ENCODE data around the gene UVRAG.

DNA sequence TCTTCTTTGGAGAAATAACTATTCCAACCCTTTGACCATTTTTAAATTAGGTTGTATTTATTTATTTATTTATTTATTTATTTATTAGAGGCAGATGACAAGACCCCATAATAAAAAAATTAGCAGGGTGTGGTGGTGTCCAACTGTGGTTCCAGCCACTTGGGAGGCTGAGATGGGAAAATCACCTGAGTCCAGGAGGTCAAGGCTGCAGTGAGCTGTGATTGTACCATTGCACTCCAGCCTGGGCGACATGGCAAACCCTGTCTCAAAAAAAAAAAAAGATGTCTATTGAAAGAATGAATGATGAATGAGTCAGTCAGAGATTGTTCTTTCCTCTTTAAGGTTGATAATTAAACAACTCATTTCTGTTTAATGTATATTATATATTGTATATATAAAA is 261.7 kb downstream of the UVRAG start:
- TF ChIP-seq POLR2A (IDR thresholded peaks at IDR 0.05): no peak
- TF ChIP-seq, protein P1, sequence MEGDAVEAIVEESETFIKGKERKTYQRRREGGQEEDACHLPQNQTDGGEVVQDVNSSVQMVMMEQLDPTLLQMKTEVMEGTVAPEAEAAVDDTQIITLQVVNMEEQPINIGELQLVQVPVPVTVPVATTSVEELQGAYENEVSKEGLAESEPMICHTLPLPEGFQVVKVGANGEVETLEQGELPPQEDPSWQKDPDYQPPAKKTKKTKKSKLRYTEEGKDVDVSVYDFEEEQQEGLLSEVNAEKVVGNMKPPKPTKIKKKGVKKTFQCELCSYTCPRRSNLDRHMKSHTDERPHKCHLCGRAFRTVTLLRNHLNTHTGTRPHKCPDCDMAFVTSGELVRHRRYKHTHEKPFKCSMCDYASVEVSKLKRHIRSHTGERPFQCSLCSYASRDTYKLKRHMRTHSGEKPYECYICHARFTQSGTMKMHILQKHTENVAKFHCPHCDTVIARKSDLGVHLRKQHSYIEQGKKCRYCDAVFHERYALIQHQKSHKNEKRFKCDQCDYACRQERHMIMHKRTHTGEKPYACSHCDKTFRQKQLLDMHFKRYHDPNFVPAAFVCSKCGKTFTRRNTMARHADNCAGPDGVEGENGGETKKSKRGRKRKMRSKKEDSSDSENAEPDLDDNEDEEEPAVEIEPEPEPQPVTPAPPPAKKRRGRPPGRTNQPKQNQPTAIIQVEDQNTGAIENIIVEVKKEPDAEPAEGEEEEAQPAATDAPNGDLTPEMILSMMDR (IDR thresholded peaks at IDR 0.05 in 8 of 11, conservative IDR thresholded peaks at IDR 0.05 in 3 of 11): no peak

Data from spleen (tissue), 7 donors.